Neuron (in vitro differentiated cells): Measurements from ENCODE around the gene PRKCD.

ENCODE experiments used
- H2AFZ ChIP-seq: one replicate; pipeline ENCODE4 v1.6.1; 2013; ENCODE audit warnings: low read depth, mild to moderate bottlenecking, inconsistent platforms, low read length, moderate library complexity
- H3K27me3 ChIP-seq: one replicate; pipeline ENCODE4 v1.6.1; 2013; ENCODE audit warnings: low read length; ENCODE audit not compliant: insufficient read depth
- H3K36me3 ChIP-seq: one replicate; pipeline ENCODE4 v1.6.1; 2013; ENCODE audit warnings: low read length; ENCODE audit not compliant: insufficient read depth
- H3K4me1 ChIP-seq: one replicate; pipeline ENCODE4 v1.6.1; 2013; ENCODE audit warnings: low read length; ENCODE audit not compliant: insufficient read depth
- H3K4me3 ChIP-seq: 2 replicates; pipeline ENCODE4 v1.5.1; 2013; ENCODE audit warnings: mild to moderate bottlenecking, low read length, moderate library complexity
- H3K9me3 ChIP-seq: one replicate; pipeline ENCODE4 v1.6.1; 2013; ENCODE audit warnings: low read length

Gene PRKCD

DNA sequence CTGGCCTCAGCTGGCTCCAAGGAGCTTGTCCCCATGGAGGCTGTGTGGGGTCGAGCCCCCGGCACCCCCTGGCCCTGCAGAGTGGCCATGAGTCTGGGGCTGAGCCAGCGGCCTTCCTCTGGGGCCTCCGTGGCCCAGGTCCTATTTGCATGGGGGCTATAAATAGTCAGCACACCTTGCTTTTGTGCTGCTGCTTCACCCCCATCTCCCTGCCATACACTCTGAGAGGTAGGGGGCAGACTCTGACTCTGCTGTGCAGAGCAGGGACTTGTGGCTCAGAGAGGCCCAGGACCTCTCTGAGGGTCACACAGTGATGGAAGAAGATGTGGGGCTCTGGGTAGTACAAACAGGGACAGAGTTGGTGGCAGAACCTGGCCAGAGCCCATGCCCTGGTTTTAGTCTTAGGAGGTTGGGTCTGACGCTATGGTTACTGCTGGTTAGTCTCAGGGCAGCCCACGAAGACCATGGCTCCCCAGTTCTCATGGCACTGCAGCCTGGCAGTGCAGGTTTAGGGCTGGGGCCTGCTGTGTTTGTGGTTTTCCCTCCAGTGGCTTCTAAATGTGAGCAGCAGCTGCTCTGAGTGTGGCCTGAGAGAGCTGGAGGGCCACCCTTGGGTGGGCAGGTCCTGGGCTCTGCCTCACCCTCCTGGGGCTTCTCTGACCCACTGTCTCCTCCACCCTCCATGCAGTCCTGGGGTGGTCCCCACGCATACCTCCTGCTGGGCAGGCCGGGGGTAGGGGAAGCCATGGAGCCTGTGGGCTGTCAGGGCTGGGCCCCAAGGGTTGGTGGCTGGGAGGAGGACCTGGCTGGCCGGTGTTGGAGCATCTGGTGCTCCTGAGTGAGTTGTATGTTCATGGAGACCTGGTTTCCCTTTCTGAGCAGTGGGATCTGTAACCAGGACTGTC is 13.6 kb downstream of the PRKCD start:
- no peaks in the 10 kb centered on the region for H3K4me1 ChIP-seq
- H2AFZ ChIP-seq: no peak overlapping the region
- no peaks in the 10 kb centered on the region for H3K36me3 ChIP-seq
- no peak overlapping the region for H3K4me3 ChIP-seq
- no peaks in the 10 kb centered on the region for H3K9me3 ChIP-seq
- no peaks in the 10 kb centered on the region for H3K27me3 ChIP-seq

DNA sequence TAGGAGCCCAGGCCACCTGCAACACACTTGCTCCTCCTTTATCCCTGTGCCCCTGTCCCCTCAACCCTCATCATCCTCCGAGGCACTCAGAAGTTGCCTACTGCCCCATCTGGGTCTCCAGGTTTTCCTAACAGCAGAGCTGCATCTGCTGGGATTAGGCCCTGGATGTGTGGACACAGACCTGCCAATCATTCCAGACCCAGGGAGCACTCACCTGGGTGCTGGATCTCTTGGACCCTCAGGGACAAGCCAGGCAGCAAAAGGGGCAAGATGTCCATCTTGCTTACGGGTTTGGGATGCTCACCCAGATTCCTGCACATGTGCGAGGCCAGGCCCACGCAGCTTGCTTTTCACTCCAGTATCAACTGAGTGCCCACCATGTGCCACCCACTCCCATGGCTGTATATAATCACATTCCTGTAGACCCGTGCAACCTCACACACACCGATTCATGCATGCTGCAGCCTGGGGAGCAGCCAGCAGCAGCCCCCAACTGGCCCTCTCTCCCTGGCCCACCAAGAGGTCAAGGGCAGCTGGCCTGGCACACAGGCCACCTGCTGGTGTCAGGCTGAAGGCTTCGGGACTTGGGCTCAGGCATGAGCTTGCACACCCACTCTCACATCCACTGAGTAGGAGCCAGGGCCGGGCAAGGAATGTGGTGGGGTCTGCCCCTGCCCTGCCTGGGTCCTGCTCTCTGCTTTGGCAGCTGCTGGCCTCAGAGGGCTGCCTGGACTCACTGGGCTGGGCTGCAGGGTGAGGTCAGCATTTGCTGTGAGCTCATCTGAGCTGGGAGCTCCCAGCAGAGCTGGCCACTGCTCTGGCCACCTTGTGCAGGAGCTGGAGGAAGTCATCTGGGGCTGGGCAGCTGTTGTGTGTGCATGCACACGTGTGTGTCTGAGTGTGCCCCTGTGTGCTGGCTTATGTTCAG is 14.9 kb downstream of the PRKCD start:
- Histone ChIP-seq H3K9me3 (no peaks in the 10 kb centered on the region), H3K4me1 (no peaks in the 10 kb centered on the region), H3K36me3 (no peaks in the 10 kb centered on the region), H3K27me3 (no peaks in the 10 kb centered on the region), H2AFZ (no peak overlapping the region), H3K4me3 (no peak overlapping the region)

DNA sequence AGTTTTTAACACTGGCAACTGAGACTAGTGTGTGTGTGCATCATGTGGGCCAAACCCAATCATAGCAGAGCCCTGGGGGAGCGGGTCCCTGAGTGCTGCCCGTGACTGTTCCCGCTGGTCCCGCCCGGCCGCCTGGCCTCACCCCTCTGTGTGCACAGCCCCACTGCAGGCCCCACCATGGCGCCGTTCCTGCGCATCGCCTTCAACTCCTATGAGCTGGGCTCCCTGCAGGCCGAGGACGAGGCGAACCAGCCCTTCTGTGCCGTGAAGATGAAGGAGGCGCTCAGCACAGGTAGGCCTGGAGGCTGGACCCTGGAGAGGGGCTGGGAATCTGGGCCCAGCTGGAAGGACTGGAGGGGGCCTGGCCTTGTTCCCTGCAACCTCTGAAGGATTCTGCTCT is 17.2 kb downstream of the PRKCD start:
- Histone ChIP-seq H3K36me3 (no peaks in the 10 kb centered on the region), H2AFZ (no peak overlapping the region), H3K4me3 (no peak overlapping the region), H3K4me1 (no peaks in the 10 kb centered on the region), H3K9me3 (no peaks in the 10 kb centered on the region), H3K27me3 (no peaks in the 10 kb centered on the region)

DNA sequence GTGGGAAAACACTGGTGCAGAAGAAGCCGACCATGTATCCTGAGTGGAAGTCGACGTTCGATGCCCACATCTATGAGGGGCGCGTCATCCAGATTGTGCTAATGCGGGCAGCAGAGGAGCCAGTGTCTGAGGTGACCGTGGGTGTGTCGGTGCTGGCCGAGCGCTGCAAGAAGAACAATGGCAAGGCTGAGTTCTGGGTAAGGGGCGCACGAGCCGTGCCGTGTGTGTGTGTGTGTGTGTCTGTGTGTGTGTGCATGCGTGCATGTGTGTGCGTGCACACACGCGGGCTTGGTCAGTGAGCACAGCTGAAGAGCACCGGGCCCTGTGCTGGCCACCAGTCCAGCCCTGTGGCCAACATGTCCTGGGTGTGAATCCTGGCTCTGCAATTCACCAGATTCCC is 18.6 kb downstream of the PRKCD start:
- Histone ChIP-seq H2AFZ (no peak overlapping the region), H3K36me3 (no peaks in the 10 kb centered on the region), H3K27me3 (no peaks in the 10 kb centered on the region), H3K4me3 (no peak overlapping the region), H3K9me3 (no peaks in the 10 kb centered on the region), H3K4me1 (no peaks in the 10 kb centered on the region)

DNA sequence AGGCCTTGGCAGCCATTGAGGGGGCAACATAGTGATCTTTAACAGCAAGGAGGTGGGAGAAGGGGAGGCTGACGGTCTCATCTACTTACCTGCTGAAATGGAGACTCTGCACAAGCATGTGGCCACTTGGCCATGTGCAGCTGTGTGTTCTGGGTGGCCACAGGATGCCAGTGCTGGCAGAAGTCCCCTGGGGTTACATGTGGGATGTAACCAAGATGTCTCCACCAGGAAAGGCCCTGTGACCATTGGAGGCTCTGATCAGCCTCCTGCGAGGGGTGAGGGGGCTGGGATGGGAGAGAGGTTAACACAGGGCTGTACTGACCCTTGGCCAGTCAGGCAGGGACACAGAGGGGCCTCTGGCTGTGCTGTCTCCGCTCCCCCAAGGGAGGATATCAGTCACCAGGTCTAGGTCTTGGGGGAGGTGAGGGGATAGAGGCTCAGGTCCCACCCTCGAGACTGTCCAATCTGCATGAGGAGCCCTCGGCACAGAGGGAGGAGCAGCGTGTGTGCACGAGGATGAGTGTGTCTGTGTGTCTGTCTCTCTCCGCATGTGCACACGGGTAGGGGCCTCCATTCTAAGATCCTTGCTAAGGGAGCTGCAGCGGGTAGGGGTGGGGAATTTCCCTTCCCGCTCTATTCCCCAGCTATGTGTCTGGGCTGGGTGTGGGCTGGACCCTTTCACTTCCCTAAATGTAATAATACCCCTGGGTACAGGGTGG is 19.5 kb downstream of the PRKCD start:
- H3K4me1 ChIP-seq: no peaks in the 10 kb centered on the region
- no peak overlapping the region for H3K4me3 ChIP-seq
- no peak overlapping the region for H2AFZ ChIP-seq
- no peaks in the 10 kb centered on the region for H3K9me3 ChIP-seq
- no peaks in the 10 kb centered on the region for H3K36me3 ChIP-seq
- H3K27me3 ChIP-seq: no peaks in the 10 kb centered on the region

DNA sequence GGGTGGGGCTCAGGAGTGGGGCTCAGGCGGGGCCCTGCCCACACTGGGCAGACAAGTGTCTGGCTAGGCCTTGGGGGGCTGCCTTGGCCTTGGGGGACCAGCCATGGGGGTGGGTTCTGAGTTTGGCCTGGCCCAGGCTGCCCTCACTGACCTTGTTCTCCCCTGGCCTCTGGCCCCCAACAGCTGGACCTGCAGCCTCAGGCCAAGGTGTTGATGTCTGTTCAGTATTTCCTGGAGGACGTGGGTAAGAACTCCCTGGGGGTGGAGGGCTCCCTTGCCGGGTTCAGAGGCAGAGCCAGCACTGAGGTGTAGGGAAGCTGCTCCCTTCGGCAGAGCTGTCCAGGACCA is 20.0 kb downstream of the PRKCD start:
- no peaks in the 10 kb centered on the region for H3K9me3 ChIP-seq
- no peak overlapping the region for H2AFZ ChIP-seq
- no peak overlapping the region for H3K4me3 ChIP-seq
- H3K4me1 ChIP-seq: no peaks in the 10 kb centered on the region
- no peaks in the 10 kb centered on the region for H3K27me3 ChIP-seq
- no peaks in the 10 kb centered on the region for H3K36me3 ChIP-seq

DNA sequence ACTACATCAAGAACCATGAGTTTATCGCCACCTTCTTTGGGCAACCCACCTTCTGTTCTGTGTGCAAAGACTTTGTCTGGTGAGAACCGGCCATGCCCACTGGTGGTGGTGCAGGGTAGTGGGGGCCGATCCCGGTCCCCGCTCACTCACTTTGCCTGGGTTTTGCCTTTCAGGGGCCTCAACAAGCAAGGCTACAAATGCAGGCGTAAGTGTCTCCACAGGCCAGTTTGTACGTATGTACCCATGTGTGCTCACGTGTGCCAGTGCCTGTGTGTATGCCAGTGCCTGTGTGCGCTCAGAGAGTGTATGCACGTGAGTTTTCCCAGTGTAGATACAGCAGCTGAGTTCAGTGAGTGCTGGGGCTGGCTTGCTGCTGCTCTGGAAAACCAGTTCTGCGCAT is 20.5 kb downstream of the PRKCD start:
- Histone ChIP-seq H3K4me1 (no peaks in the 10 kb centered on the region), H3K4me3 (no peak overlapping the region), H3K27me3 (no peaks in the 10 kb centered on the region), H3K36me3 (no peaks in the 10 kb centered on the region), H2AFZ (no peak overlapping the region), H3K9me3 (no peaks in the 10 kb centered on the region)

DNA sequence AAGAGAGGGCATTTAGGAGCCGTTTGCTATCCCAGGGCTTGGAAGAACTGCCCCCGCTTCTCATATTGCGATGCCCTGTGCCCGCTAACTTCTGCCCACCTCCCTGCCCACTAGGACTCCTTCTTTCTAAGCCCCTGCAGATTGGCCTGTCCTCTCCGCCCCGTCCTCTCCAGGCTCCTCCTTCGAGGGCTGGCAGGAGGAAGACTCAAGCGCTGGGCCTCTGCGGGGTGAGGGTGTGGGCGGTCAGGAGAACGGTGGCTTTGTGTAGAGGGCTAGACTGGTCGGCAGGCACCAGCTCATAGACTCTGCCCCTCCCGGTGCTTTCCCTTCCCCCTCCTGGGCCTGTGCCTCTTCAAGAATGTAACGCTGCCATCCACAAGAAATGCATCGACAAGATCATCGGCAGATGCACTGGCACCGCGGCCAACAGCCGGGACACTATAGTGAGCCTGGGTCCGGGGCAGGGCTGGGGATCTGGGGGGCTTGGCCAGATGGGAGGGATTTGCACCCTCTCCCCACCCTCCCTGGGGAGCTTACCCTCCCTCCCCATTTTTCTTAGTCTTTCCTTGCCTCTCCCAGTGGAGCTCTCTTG is 21.9 kb downstream of the PRKCD start:
- Histone ChIP-seq H3K4me1 (no peaks in the 10 kb centered on the region), H3K27me3 (no peaks in the 10 kb centered on the region), H3K4me3 (no peak overlapping the region), H2AFZ (no peak overlapping the region), H3K36me3 (no peaks in the 10 kb centered on the region), H3K9me3 (no peaks in the 10 kb centered on the region)

DNA sequence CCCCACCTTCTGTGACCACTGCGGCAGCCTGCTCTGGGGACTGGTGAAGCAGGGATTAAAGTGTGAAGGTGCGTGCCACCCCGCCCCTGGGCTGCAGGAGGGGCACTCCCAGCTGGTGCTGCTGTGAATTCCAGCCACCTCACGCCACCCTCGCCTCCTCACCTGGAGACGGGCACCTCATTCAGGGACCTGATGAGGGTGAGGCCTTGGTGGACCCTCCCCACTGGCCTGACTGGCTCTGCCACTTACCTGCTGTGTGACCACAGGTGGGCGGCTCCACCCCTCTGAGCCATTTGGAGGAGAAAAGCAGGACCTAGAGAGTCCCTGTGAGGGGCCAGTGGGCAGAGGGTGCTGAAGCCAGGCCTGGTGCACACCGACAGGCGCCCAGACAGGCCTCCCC is 22.5 kb downstream of the PRKCD start:
- H3K9me3 ChIP-seq: no peaks in the 10 kb centered on the region
- H3K36me3 ChIP-seq: no peaks in the 10 kb centered on the region
- no peak overlapping the region for H3K4me3 ChIP-seq
- no peaks in the 10 kb centered on the region for H3K27me3 ChIP-seq
- H2AFZ ChIP-seq: no peak overlapping the region
- H3K4me1 ChIP-seq: no peaks in the 10 kb centered on the region

DNA sequence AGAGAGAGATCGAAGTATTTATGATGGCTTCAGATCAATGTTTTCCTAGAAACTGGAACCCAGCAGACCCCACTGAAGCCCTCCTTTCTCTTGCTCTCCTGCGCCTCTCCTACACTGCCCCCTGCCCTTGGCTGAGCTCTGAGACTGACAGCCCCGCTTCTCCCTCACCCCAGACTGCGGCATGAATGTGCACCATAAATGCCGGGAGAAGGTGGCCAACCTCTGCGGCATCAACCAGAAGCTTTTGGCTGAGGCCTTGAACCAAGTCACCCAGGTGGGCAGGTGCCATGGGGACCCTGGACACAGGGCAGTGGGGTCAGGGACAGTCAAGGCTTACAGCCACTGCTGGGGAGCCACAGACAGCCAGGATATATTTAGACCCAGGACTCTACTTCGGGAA is 23.7 kb downstream of the PRKCD start:
- H3K27me3 ChIP-seq: no peaks in the 10 kb centered on the region
- no peaks in the 10 kb centered on the region for H3K9me3 ChIP-seq
- no peaks in the 10 kb centered on the region for H3K4me1 ChIP-seq
- H3K4me3 ChIP-seq: no peak overlapping the region
- H2AFZ ChIP-seq: no peak overlapping the region
- H3K36me3 ChIP-seq: no peaks in the 10 kb centered on the region

DNA sequence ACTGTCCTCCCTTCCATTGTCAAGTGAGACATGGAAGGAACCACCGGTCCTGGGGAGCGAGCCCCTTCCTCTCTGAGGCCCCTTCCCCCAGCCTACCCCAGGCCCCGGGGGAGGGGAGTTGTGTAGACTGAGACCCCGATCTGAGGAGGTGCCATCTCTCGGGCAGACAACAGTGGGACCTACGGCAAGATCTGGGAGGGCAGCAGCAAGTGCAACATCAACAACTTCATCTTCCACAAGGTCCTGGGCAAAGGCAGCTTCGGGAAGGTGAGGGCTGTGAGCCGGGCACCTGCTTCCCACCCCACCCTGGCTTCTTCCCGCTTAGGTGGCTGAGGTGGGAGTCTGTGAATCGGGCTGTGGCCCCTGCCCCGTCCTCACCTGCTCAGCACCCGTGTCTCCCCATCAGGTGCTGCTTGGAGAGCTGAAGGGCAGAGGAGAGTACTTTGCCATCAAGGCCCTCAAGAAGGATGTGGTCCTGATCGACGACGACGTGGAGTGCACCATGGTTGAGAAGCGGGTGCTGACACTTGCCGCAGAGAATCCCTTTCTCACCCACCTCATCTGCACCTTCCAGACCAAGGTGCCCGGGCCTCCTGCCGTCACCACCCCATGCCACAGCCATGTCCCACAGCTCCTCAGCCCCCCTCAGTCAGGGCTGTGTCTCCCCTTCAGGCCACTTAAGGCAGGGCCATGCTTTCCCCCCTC is 24.9 kb downstream of the PRKCD start:
- no peaks in the 10 kb centered on the region for H3K9me3 ChIP-seq
- H3K4me1 ChIP-seq: no peaks in the 10 kb centered on the region
- H2AFZ ChIP-seq: no peak overlapping the region
- H3K4me3 ChIP-seq: no peak overlapping the region
- H3K27me3 ChIP-seq: peaks cover 4% of the 10 kb centered on the region
- H3K36me3 ChIP-seq: no peaks in the 10 kb centered on the region

DNA sequence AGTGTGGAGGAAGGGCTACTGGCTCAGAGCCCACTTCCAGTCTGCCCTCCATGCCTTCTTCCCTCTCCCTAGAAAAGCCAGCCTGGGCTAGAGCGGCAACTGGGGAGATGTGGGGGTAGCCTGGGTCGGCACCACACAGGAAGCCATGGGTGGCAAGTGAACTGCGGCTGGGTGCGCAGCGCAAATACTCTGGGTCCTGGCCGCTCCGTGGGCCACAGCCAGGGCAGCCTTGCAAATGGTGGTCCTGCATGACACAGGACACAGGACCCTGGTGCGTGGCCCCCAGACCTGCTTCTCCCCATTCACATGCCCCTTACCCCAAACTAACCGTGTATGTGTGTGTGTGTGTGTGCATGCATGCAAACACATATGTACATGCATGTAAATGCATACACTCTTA is 25.7 kb downstream of the PRKCD start:
- Histone ChIP-seq H3K9me3 (no peaks in the 10 kb centered on the region), H3K27me3 (peaks cover 4% of the 10 kb centered on the region), H2AFZ (no peak overlapping the region), H3K4me3 (no peak overlapping the region), H3K36me3 (no peaks in the 10 kb centered on the region), H3K4me1 (no peaks in the 10 kb centered on the region)
